Kidney capillary endothelial cell (primary cell): ENCODE results near the gene YBEY.

ENCODE experiments used
- DNase-seq: peaks from one replicate; pipeline ENCODE4 v3.0.0-alpha.2; 2018; ENCODE audit warnings: low spot score

YBEY gene

DNA sequence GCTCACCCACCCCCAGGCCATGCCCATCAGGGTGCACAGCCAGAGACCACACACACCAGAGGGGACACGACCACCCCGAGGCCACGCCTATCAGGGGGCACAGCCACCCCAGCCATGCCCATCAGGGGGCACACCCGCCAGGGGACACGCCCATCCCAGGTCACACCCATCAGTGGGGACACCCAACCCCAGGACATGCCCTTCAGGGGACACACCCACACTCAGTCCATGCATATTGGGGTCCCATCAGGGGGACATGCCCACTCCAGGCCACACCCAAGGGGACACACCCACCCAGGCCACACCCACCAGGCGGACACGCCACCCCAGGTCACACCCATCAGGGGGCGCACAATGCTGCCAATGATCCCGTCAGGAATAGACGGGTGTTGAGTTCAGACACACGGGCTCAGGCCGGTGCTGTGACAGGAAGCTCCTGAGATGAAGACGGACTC is 21.4 kb upstream of the YBEY start:
- no peak for DNase-seq

DNA sequence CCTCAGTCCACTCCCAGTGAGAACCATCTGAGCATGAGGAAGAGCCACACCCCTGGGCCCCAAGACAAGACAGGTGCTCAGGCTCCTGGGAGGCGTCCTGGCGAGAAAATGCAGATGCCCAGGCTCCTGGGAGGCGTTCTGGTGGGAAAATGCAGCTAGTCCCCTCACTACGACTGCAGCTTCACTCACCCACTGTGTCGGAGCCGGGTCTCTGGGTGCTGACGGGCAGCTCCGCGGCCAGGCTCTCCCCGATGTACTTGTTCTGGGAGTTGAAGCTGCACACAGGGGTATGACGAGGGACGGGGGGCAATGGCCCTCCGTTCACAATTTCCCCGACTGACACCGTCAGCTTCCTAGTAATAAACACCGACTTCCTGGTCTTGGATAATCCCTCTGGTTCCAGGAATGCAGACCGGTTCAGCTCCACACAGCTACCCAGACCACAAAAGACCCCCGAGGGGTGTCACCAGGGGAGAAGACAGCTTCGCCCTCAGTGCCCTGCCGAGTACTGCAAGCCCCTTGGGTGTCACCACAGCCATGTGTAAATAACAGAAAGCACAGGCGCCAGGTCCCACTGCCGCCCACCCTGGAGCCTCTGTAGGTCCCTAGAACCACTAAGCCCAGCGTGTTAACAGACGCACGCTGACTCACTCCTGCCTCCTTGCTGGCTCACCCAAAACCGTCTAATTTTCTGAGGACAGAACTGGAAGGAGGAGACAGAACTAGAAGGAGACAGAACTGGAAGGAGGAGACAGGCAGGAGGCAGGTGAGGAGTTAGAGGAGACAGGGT is 20.2 kb upstream of the YBEY start:
- no peak for DNase-seq

GRCh38 chr21:46266946-46267345 is 19.2 kb upstream of the YBEY start:
- no peak for DNase-seq

DNA sequence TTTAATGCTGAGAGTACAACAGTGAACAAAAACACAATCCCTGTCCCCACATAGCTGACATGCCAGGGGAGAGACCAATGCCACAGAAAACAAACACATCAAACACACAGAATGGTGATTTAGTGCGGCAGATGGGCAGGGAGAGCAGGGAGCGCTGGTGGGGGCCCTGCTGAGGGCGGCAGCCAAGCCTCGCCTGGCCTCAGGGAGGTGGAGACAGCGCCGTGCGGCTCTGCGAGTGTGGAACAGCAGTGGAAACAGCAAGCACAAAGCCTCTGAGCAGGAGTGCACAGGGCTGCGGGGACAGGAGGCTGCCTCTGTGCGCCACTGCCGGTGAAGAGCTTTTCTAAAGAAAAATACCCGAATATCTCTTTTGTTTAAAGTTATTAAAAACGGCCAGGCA is 17.8 kb upstream of the YBEY start:
- DNase-seq: no peak

DNA sequence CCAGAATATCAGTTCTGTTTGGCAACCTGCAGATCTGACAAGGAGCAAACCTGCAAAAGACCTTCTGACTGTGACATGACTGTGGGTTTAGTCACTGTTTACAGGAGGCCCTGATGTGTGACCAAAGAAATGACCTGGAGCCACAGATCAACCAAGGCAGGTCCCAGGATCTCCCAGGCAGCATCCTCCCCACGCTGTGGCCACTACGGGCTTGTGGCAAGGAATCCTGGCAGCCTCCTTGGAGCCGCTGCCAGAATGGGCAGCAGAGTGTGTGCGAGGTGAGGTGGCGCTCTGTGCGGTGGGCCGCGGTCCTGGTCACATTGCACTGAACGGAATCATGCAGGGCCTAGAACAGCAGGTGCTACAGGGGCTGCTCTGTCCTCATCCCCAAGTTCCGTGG is 16.7 kb upstream of the YBEY start:
- DNase-seq: no peak

DNA sequence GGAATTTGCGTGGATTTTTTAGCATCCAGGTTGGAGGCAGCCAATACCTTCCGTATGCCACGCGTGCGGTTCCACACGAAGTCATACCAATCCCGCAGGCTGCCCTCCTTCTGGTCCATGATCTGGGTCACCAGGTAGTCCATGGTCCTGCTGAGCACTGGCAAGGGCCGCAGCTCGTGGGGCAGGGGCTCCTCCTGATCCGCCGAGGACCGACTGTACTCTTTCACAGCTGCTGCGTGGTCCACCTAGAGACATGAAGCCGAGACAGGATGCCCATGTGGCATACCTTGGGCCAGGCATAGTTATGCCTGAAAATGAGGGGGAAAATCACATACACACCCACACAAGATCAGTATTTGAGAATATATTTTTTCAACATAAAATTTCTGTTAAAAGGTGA is 12.8 kb upstream of the YBEY start:
- DNase-seq: no peak

DNA sequence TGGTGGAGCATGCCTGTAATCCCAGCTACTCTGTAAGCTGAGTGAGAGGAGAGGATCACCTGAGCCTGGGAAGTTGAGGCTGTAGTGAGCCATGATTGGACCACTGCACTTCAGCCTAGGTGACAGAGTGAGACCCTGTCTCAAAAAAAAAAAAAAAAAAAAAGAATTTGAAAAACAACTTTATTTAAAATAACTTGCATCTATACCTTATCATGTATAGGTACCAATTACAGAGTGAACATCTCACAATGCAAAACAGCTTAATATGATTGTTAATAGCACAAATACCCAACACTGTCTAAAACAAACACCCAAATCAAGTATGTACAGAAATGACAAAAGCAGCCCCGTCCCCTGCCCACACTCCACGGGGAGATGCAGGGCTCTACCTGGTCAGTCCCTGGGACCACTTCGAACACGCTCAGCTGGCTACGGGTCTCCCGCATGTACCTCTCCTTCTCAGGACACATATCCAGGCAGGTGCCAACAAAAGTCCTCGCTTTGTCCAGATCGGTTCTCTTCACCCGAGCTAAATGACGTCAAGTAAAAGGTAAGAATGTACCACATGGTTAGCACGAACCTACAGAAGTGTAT is 11.2 kb upstream of the YBEY start:
- DNase-seq: no peak

DNA sequence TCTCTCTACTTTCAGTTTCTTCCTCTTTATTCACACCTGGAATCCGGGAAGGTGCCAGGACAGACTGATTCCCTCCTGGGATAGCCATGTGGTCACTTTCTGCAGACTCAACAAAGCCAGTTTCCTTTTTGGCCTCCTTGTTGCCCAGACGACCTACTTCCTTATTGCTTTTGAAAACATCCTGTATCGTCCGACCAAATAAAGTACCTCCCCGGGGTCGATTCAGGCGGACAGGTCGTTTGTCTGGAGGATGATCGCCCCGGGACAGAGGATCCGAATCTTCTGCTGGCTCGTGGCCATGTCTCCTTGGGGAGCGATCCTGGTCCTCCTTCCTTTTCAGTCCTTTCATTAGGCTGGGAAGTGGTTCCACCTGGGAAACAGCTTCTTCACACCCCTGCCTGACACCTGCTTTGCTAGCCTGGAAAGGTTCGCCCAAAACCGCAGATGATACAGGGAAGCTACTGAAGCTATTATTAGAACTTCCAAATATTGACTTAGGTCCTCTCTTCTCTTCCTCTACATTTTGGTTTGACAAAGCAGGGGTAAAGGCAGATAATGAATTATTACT is 2.0 kb upstream of the YBEY start:
- DNase-seq: peak; percentile 44

- DNase-seq: no peak
Observed at GRCh38 chr21:46284733-46285132, 1.4 kb upstream of the YBEY start.

GRCh38 chr21:46285206-46285661 is 908 bp upstream of the YBEY start, which contains the start of gene MCM3AP:
MCM3AP (minus strand) TSS chr21:46285611; CDS start chr21:46285286, 325 bp downstream.
- DNase-seq: no peak

- DNase-seq: peak; percentile 62
Observed at GRCh38 chr21:46286648-46287002, 483 bp downstream of the YBEY start.

- no peak for DNase-seq
Observed at GRCh38 chr21:46287541-46287940, 1.4 kb downstream of the YBEY start.

DNA sequence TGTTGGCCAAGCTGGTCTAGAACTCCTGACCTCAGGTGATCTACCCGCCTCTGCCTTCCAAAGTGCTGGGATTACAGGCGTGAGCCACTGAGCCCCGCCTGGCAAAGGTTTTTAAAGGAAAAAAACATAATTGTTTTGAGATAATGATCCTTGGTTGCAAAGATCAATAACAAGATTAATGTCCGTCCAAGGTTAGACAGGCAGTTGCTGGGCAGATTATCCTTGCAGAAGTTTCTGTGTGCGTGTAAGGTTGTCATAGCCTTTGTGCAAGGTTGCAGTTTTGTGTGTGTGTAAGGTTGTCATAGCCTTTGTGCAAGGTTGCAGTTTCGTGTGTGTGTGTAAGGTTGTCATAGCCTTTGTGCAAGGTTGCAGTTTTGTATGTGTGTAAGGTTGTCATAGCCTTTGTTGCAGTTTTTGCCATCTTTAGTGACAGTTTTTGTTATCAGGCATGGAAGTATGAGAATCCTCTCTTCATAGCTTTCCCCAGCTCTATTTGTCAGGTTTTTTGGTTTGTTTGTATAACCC is 3.6 kb downstream of the YBEY start:
- no peak for DNase-seq

DNA sequence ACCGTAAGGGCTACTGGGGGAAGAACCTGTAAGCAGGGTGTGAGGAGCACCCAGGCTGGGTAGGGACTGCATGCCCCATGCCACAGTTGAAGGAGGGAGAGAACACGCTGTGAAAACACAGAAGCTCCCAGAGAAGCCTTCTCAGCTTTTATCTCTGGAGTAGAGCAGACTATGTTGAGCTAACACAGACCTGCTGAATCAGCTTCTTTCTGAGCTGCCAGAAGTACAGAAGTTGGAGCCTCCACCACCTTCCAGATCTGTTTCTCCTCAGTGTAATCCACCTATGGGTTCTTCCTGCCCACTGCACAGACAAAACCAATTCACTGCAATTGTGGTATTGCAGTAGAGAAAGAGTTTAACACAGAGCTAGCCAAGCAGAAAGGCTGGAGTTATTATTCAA is 5.4 kb downstream of the YBEY start:
- no peak for DNase-seq

DNA sequence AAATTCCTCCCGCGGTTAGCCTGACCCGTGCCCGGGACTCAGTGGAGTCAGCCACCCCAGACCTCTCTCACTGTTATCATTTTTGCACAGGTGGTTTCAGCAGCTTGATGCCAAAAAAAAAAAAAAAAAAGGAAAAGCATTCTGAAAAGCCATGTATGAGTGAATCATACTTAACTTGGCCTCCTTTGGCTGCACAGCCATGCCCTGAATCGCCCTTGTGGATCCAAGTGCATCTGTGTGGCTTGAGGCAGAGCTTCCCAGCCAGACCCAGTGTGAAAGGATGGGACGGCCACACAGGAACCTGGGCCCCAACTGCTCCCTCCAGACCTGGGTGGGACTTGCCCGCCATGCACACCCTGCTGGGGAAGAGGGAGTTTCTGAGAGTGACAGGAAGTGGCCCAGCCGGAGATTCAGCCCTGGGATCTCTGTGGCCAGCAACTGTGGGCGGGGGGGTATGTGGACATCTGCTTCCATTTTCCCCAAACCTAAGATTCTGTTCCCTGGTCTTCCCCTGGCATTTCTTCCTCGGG is 8.6 kb downstream of the YBEY start:
- DNase-seq: no peak

DNA sequence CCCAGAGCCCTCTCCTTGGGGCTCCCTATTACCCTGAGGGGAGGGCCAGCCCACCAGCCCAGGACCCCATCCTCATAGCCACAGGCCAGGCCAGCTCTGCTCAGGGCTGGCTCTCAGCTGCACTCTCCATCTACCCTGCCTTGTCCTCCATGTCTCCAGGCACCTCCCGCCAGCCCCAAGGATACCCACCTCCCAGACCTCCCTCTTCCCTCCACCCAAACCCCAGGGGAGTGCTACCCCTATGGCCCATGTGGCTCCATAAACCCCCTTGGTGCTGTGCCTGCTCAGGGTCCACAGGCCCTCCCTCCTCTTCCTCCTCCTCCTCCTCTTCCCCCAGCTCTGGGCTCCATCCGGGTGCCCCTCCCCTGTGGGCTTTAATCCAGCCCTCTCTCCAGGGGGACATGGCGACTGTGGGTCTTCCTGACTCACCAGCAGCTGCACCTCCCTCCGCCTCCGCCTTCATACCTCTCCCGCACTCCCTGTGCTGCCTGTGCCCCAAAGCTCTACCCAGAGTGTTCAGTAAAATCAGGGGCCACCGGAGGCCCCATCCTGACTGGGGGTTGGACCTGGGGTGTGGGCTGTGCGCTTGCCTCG is 9.1 kb downstream of the YBEY start:
- no peak for DNase-seq

DNA sequence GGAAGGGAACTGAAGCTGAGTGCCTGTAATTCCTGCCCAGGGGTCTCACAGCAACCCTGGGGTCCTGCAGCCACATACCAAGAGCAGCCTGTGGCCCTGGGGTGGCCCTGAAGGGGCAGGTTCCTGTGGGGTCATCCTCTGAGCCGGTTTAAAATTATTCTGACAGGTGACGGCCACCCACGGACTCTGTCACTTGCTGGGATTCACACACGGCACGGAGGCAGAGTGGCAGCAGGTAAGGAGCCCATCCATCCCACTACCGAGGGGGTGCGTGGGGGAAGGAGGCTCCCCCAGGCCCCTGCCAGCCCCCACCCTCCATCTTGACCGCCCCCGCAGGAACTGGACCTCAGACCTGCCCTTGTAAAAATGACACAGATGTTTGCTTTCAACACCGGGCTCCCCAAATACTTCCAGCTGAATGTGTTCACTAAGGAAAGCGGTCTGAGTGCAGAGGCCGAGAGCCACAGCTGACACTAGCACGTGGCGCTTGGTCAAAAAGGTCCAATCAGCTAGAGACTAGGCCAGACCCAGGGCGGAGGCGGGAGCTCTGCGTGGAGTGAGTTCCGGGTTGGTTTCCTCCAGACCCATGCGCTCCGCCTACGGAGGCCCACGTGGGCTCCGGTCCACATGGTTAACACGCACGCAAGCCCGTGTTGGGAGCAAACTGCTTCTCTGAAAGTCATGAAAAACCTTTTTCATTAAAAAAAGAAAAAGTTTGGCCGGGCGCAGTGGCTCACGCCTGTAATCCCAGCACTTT is 10.0 kb downstream of the YBEY start:
- DNase-seq: no peak

DNA sequence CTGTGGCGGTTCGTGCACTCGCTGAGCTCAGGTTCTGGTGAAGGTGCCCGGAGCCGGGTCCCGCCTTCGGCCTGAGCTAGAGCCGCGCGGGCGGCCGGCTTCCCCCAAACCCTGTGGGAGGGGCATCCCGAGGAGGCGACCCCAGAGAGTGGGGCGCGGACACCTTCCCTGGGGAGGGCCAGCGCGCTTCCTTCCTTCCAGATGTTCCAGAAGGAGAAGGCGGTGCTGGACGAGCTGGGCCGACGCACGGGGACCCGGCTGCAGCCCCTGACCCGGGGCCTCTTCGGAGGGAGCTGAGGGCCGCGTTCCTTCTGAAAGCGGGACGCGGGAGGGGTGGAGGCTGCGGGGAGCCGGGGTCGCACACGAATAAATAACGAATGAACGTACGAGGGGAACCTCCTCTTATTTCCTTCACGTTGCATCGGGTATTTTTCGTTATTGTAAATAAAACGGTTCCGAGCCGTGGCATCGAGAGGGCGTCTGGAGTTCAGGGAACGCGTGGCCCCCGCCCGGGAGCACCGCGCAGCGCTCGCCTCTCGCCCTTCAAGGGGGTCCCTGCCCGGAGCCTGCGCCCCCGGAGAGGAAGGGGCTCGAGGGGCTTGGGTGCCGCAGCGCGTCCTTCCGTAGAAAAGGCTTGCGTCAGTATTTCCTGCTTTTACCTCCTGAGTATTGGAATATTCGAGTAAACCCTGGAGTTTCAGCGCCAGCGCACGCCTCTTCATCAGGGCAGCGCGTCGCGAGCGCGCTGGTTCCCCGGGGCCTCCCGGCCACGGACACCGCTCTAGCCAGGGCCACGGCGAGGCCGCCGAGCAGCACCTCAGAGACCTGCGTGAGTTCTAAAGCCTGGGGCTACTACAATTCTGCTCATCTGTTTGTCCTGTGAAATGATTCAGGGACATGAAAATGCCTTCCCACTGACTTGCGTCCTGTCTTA is 11.5 kb downstream of the YBEY start:
- no peak for DNase-seq

- DNase-seq: no peak
Observed at GRCh38 chr21:46299167-46299566, 13.0 kb downstream of the YBEY start.

DNA sequence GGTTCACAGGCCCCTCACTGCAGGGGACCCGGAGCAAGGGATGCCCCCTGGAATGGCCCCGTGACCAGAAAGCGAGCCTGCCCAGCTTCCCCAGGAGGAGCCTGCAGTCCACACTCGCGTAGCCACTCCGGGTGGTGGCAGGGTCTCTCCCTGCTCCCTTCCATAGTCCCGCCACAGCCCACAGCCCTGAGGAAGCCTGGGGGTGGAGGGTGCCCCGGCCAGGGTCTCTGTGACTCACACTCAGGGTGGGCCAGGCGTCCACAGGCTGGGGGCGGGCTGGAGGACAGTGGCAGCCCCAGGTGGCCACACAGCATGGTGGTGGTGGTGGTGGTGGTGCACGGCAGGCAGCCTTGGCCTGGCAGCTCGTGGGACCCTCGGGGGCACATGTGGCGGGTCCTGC is 15.6 kb downstream of the YBEY start:
- no peak for DNase-seq

DNA sequence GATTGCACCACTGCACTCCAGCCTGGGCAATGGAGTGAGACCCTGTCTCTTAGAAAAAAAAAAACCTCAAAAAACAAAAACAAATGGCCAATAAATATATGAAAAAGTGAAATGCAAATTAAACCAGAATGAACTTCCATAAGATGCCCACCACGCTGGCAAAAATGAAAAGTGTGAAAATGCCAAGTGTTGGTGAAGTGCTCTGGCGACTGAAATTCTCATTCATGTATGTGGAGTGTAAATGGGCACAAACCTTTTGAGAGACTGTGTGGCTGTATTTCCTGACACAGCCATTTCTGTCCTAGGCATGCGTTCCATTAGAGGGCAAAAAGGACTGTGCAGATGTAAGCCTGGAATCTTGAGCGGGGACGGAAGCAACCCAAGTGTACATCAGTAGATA is 18.3 kb downstream of the YBEY start:
- no peak for DNase-seq
